ENCODE measurements around the gene C3orf20.

The C3orf20 gene

GRCh38 chr3:14783480-14784086, 108.6 kb downstream of the C3orf20 start:
- TF ChIP-seq USF1 (IDR thresholded peaks at IDR 0.05), result no peak
- TF ChIP-seq RAD21 (IDR thresholded peaks at IDR 0.05; ENCODE audit: low read depth), result no peak
- no peak for TF ChIP-seq TCF12 (IDR thresholded peaks at IDR 0.05; ENCODE audit: low read depth)
- TF ChIP-seq TAF1 (IDR thresholded peaks at IDR 0.05; ENCODE audit: low read depth), result no peak

DNA sequence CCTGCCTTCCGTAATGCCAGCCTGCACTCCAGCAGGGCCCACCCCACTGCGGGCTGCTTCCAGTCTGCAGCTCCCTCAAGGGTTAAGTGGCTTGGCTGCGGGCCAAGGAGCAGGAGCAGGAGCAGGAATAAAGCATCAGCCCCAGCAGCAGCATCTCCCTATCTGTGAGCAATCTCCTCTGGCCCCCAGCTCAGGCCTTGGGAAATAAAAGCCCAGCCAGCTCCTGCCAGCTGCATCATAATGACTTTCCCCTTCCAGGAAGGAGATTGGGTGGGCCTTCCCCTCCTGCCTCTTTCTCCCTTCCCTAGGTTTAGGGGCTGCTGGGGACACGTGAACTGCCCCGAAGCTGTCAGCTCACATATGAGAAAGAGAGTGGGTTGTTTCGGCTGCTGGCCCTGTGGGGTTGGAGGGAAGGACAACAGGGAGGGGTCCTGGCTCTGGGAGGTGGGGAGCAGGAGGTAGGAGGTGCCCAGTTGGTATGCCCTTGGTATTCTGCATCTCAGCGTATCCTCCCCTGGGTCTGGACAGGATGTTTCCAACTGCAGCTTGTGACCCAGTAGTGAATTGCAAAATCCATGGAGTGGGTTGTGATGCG, 109.2 kb downstream of the C3orf20 start:
- TF ChIP-seq NFIC (IDR thresholded peaks at IDR 0.05), result peak; percentile 24; the same call in 1 of the 2 replicates
- TF ChIP-seq, protein P1, sequence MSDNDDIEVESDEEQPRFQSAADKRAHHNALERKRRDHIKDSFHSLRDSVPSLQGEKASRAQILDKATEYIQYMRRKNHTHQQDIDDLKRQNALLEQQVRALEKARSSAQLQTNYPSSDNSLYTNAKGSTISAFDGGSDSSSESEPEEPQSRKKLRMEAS (IDR thresholded peaks at IDR 0.05), result no peak

DNA sequence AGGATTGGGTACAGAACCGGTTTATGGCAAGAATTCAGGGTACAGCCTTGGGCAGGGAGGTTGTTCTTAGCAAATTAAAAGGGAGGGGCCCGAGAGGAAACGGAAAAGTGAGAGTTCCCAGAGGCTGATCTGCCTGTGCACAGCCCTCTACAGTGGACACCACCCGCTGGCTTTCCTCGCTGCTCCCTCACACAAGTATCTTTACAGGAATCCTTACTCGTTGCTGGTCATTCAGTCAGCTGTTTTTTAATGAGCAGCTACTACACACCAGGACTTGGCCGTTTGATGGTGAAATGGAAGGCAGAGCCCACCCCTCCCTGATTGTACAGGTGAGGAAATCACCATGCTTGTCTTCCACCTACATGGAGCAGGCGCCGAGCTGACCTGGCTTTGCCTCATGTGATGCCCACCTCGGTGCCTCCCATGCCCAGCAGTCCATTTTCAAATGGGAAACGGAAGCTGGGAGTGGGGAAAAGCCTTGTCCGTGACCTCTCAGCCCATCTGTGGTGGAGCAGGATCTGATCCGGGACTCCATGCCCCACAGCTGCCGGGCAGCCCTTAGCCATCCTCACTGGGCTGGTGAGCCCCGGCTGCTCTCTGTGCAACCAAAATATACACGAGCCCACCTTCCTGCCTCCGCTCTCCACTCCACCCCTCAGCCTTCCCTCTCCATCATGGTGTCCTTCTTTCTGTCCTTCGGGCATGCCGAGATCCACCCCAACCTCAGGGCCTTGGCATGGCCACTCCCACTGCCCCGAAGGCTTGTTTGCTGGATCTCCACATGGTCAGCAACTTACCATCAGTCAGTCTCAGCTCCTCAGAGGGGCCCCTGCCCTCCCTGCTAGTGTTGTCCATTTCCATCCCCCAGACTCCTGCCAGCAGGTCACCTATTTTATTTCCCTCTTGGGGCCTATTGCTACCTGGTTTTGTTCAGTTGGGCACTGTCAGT, 110.5 kb downstream of the C3orf20 start:
- no peak for TF ChIP-seq ZBTB7A (IDR thresholded peaks at IDR 0.05; ENCODE audit: low read depth)
- no peak for TF ChIP-seq EGR1 (IDR thresholded peaks at IDR 0.05)
- no peak for TF ChIP-seq RAD21 (IDR thresholded peaks at IDR 0.05; ENCODE audit: low read depth)
- TF ChIP-seq CEBPB (IDR thresholded peaks at IDR 0.05), result no peak
- no peak for TF ChIP-seq FOXM1 (IDR thresholded peaks at IDR 0.05; ENCODE audit: borderline replicate concordance, low read depth)
- no peak for TF ChIP-seq TEAD4 (IDR thresholded peaks at IDR 0.05)
- TF ChIP-seq, protein P1 (IDR thresholded peaks at IDR 0.05), result no peak
- TF ChIP-seq YY1 (IDR thresholded peaks at IDR 0.05; ENCODE audit: low read depth), result no peak
- no peak for TF ChIP-seq TCF12 (IDR thresholded peaks at IDR 0.05; ENCODE audit: low read depth)
- no peak for TF ChIP-seq CREB1 (IDR thresholded peaks at IDR 0.05; ENCODE audit: low read depth)
- no peak for TF ChIP-seq USF1 (IDR thresholded peaks at IDR 0.05)
- no peak for TF ChIP-seq NFIC (IDR thresholded peaks at IDR 0.05)
- TF ChIP-seq TAF1 (IDR thresholded peaks at IDR 0.05; ENCODE audit: low read depth), result no peak

DNA sequence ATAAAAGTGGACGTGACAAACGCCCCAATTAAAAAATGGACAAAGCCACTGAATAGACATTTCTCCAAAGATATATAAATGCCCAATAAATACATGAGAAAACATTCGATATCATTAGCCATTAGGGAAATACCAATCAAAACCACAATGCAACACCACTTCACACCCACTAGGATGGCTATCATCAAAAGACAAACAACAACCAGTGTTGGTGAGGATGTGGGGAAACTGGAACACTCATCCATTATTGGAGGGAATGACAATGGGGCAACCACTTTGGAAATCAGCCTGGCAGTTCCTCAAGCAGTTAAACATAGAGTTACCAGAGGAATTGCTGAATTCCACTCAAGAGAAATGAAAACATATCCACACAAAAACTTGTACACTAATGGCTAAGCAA, 111.4 kb downstream of the C3orf20 start:
- TF ChIP-seq ZBTB7A (IDR thresholded peaks at IDR 0.05; ENCODE audit: low read depth), result no peak
- TF ChIP-seq USF1 (IDR thresholded peaks at IDR 0.05), result no peak
- TF ChIP-seq YY1 (IDR thresholded peaks at IDR 0.05; ENCODE audit: low read depth), result no peak
- TF ChIP-seq EGR1 (IDR thresholded peaks at IDR 0.05), result no peak
- no peak for TF ChIP-seq TEAD4 (IDR thresholded peaks at IDR 0.05)
- no peak for TF ChIP-seq CREB1 (IDR thresholded peaks at IDR 0.05; ENCODE audit: low read depth)
- no peak for TF ChIP-seq RAD21 (IDR thresholded peaks at IDR 0.05; ENCODE audit: low read depth)
- TF ChIP-seq, protein P1 (IDR thresholded peaks at IDR 0.05), result no peak
- TF ChIP-seq CEBPB (IDR thresholded peaks at IDR 0.05), result no peak
- TF ChIP-seq REST (IDR thresholded peaks at IDR 0.05; ENCODE audit: low read depth), result no peak
- no peak for TF ChIP-seq TAF1 (IDR thresholded peaks at IDR 0.05; ENCODE audit: low read depth)
- TF ChIP-seq FOXM1 (IDR thresholded peaks at IDR 0.05; ENCODE audit: borderline replicate concordance, low read depth), result no peak
- no peak for TF ChIP-seq TCF12 (IDR thresholded peaks at IDR 0.05; ENCODE audit: low read depth)
- TF ChIP-seq NFIC (IDR thresholded peaks at IDR 0.05), result no peak
- TF ChIP-seq EP300 (IDR thresholded peaks at IDR 0.05; ENCODE audit: borderline replicate concordance), result no peak

DNA sequence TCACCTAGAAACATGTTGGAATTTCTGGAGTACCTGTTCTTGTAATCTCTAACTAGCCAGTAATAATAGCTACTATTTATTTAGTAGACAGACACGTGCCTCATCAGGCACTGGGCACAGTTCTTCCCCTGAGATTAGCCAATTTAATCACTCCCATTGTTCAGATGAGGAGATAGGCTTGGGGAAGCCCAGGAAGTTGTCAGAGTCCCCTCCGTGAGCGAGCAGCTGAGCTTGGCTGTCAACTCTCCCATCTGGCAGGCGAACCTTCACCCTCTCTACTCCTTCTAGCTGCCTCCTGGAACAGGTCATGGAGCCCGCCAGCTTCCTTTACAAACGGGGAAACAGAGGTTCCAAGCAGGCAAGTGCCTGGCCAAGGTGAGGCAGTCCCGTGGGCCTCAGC, 112.7 kb downstream of the C3orf20 start:
- TF ChIP-seq FOXM1 (IDR thresholded peaks at IDR 0.05; ENCODE audit: borderline replicate concordance, low read depth), result no peak
- TF ChIP-seq USF1 (IDR thresholded peaks at IDR 0.05), result no peak
- no peak for TF ChIP-seq TCF12 (IDR thresholded peaks at IDR 0.05; ENCODE audit: low read depth)
- TF ChIP-seq TAF1 (IDR thresholded peaks at IDR 0.05; ENCODE audit: low read depth), result no peak
- no peak for TF ChIP-seq NFIC (IDR thresholded peaks at IDR 0.05)
- TF ChIP-seq EP300 (IDR thresholded peaks at IDR 0.05; ENCODE audit: borderline replicate concordance), result no peak
- no peak for TF ChIP-seq RAD21 (IDR thresholded peaks at IDR 0.05; ENCODE audit: low read depth)
- TF ChIP-seq ZBTB7A (IDR thresholded peaks at IDR 0.05; ENCODE audit: low read depth), result no peak

GRCh38 chr3:14788644-14789043, 113.7 kb downstream of the C3orf20 start:
- TF ChIP-seq EP300 (IDR thresholded peaks at IDR 0.05; ENCODE audit: borderline replicate concordance) (no peak), USF1 (IDR thresholded peaks at IDR 0.05) (peak; percentile 83), ZBTB7A (IDR thresholded peaks at IDR 0.05; ENCODE audit: low read depth) (no peak), TAF1 (IDR thresholded peaks at IDR 0.05; ENCODE audit: low read depth) (no peak)

Data from Ishikawa (cell line).